ENCODE results near the gene CDK6. TPM values are rescaled to one million over a fixed set of nuclear protein-coding genes. Genes with fewer than 3 reads are reported as not detected.

The CDK6 gene
- total RNA-seq, 1 experiment from 2014 or later, result 175 TPM

DNA sequence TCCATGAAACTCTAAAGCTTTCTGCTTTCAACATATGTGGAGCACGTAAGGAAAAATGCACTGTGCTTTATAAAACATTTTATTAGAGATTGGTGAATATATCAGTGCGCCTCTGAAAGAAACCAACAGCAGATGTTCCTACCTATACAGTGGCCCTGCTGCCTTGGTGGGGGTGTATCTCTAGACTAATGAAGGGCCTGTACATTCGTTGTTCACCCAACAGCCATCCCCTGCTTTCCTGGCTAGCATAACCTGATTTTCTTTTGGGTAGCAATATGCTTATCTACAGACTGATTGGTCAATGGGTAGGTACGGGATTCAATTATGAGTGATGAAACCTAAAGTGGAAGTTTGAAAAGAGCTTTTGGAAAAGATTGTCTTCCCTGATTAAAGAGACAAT, 126.5 kb downstream of the CDK6 start:
- peaks cover 3% of the 10 kb centered on the region for H3K9me3 ChIP-seq
- no peaks in the 10 kb centered on the region for H3K27me3 ChIP-seq (replicated peaks; ENCODE audit: control insufficient read depth, insufficient read depth, low read length)
- ChIA-PET CTCF (no interaction called here), POLR2A (no interaction called here)
- H3K27ac Mint-ChIP-seq (ENCODE audit: unreplicated experiment), result no peak overlapping the region
- no TSS peak for BruUV-seq (replicated peaks)
- DNase-seq, result no peak
- peaks cover 62% of the 10 kb centered on the region for H3K36me3 Mint-ChIP-seq (ENCODE audit: insufficient read depth, unreplicated experiment)
- H3K4me1 Mint-ChIP-seq (ENCODE audit: low read depth, unreplicated experiment), result peaks cover 31% of the 10 kb centered on the region
- H3K36me3 ChIP-seq (ENCODE audit: control insufficient read depth, insufficient read depth, low read length), result no peaks in the 10 kb centered on the region
- TF ChIP-seq, protein P1, sequence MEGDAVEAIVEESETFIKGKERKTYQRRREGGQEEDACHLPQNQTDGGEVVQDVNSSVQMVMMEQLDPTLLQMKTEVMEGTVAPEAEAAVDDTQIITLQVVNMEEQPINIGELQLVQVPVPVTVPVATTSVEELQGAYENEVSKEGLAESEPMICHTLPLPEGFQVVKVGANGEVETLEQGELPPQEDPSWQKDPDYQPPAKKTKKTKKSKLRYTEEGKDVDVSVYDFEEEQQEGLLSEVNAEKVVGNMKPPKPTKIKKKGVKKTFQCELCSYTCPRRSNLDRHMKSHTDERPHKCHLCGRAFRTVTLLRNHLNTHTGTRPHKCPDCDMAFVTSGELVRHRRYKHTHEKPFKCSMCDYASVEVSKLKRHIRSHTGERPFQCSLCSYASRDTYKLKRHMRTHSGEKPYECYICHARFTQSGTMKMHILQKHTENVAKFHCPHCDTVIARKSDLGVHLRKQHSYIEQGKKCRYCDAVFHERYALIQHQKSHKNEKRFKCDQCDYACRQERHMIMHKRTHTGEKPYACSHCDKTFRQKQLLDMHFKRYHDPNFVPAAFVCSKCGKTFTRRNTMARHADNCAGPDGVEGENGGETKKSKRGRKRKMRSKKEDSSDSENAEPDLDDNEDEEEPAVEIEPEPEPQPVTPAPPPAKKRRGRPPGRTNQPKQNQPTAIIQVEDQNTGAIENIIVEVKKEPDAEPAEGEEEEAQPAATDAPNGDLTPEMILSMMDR (IDR thresholded peaks at IDR 0.05; ENCODE audit: insufficient read depth in 1 of 2, low read depth in 1 of 2, low read length in 1 of 2, severe bottlenecking in 1 of 2, unreplicated experiment in 1 of 2), result no peak
- H3K4me3 Mint-ChIP-seq (ENCODE audit: unreplicated experiment), result no peak overlapping the region
- H3K9me3 Mint-ChIP-seq (ENCODE audit: unreplicated experiment), result no peaks in the 10 kb centered on the region
- peaks cover 5% of the 10 kb centered on the region for H3K4me1 ChIP-seq
- no peak overlapping the region for H3K4me3 ChIP-seq (ENCODE audit: low read depth, low read length)
- no peaks in the 10 kb centered on the region for H3K27me3 Mint-ChIP-seq (ENCODE audit: insufficient read depth, unreplicated experiment)
- intact Hi-C loops (cut with micrococcal nuclease; ENCODE audit: unreplicated experiment), result no loop called here

DNA sequence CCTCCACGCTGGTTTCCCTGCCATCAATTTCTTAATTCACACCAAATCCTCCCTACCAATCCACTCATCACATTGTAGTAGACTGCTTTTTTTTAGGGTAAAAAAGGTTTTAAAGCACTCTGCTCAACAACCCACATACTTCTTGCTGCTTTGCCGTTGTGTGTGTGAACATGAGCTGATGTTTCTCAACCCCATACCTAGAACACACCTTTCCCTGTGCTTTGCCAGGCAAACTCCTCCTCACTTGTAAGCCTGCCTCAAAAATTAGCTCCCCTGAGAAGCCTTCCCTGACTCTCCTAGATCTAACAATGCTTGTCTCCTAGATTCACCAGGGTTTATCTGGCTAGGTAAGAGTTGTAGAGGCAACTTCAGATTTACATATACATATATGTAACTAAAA, 127.2 kb downstream of the CDK6 start:
- ChIA-PET POLR2A (no interaction called here), CTCF (no interaction called here)
- no peaks in the 10 kb centered on the region for H3K27me3 ChIP-seq (replicated peaks; ENCODE audit: control insufficient read depth, insufficient read depth, low read length)
- H3K36me3 ChIP-seq (ENCODE audit: control insufficient read depth, insufficient read depth, low read length), result no peaks in the 10 kb centered on the region
- H3K4me3 ChIP-seq (ENCODE audit: low read depth, low read length), result no peak overlapping the region
- peak overlapping the region; percentile 83 for H3K27ac Mint-ChIP-seq (ENCODE audit: unreplicated experiment)
- BruUV-seq (replicated peaks), result no TSS peak
- TF ChIP-seq, protein P1 (IDR thresholded peaks at IDR 0.05; ENCODE audit: insufficient read depth in 1 of 2, low read depth in 1 of 2, low read length in 1 of 2, severe bottlenecking in 1 of 2, unreplicated experiment in 1 of 2), result no peak
- no peaks in the 10 kb centered on the region; the same call in none of the 2 replicates for H3K4me1 ChIP-seq
- H3K4me3 Mint-ChIP-seq (ENCODE audit: unreplicated experiment), result peak overlapping the region; percentile 18
- H3K9me3 ChIP-seq, result peaks cover 5% of the 10 kb centered on the region
- no peak for DNase-seq
- peaks cover 28% of the 10 kb centered on the region for H3K4me1 Mint-ChIP-seq (ENCODE audit: low read depth, unreplicated experiment)
- H3K27me3 Mint-ChIP-seq (ENCODE audit: insufficient read depth, unreplicated experiment), result no peaks in the 10 kb centered on the region
- intact Hi-C loops (cut with micrococcal nuclease; ENCODE audit: unreplicated experiment), result no loop called here
- H3K36me3 Mint-ChIP-seq (ENCODE audit: insufficient read depth, unreplicated experiment), result peaks cover 66% of the 10 kb centered on the region
- peaks cover 2% of the 10 kb centered on the region for H3K9me3 Mint-ChIP-seq (ENCODE audit: unreplicated experiment)

- Mint-ChIP-seq H3K4me3 (ENCODE audit: unreplicated experiment) (no peak overlapping the region), H3K27ac (ENCODE audit: unreplicated experiment) (peak overlapping the region; percentile 83), H3K9me3 (ENCODE audit: unreplicated experiment) (peaks cover 6% of the 10 kb centered on the region), H3K27me3 (ENCODE audit: insufficient read depth, unreplicated experiment) (no peaks in the 10 kb centered on the region), H3K36me3 (ENCODE audit: insufficient read depth, unreplicated experiment) (peaks cover 66% of the 10 kb centered on the region), H3K4me1 (ENCODE audit: low read depth, unreplicated experiment) (peaks cover 31% of the 10 kb centered on the region)
- TF ChIP-seq, protein P1 (IDR thresholded peaks at IDR 0.05; ENCODE audit: insufficient read depth in 1 of 2, low read depth in 1 of 2, low read length in 1 of 2, severe bottlenecking in 1 of 2, unreplicated experiment in 1 of 2), result no peak
- Histone ChIP-seq H3K9me3 (peaks cover 5% of the 10 kb centered on the region), H3K4me3 (ENCODE audit: low read depth, low read length) (no peak overlapping the region), H3K27me3 (replicated peaks; ENCODE audit: control insufficient read depth, insufficient read depth, low read length) (no peaks in the 10 kb centered on the region), H3K36me3 (ENCODE audit: control insufficient read depth, insufficient read depth, low read length) (no peaks in the 10 kb centered on the region), H3K4me1 (no peaks in the 10 kb centered on the region; the same call in none of the 2 replicates)
- BruUV-seq (replicated peaks), result no TSS peak
- CTCF ChIA-PET, result no interaction called here
- DNase-seq, result no peak
- intact Hi-C loops (cut with micrococcal nuclease; ENCODE audit: unreplicated experiment), result no loop called here
- POLR2A ChIA-PET, result no interaction called here
Observed at GRCh38 chr7:92708111-92709042, 128.0 kb downstream of the CDK6 start.
